Fibroblast of skin of scalp (primary cell): ENCODE results near the gene PARL. TPM values are rescaled to one million over a fixed set of nuclear protein-coding genes. Genes with fewer than 3 reads are reported as not detected.

Source experiments
- DNase-seq: peaks from one replicate; pipeline ENCODE4 v3.0.0-alpha.2; 2013
- polyA plus RNA-seq, 2 experiments: library from polyadenylated mRNA; unstranded; fragments of 120-200 nt; gene quantifications; one replicate each; pipeline ENCODE4 v1.2.1, GENCODE V29; 2013; ENCODE audit not compliant: insufficient read length in 2 of 2

The PARL gene, protein sequence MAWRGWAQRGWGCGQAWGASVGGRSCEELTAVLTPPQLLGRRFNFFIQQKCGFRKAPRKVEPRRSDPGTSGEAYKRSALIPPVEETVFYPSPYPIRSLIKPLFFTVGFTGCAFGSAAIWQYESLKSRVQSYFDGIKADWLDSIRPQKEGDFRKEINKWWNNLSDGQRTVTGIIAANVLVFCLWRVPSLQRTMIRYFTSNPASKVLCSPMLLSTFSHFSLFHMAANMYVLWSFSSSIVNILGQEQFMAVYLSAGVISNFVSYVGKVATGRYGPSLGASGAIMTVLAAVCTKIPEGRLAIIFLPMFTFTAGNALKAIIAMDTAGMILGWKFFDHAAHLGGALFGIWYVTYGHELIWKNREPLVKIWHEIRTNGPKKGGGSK
- 46.5 TPM for polyA plus RNA-seq (2013, experiment 1 of 2; ENCODE audit: insufficient read length)
- polyA plus RNA-seq (2013, experiment 2 of 2; ENCODE audit: insufficient read length), result 44.0 TPM

DNA sequence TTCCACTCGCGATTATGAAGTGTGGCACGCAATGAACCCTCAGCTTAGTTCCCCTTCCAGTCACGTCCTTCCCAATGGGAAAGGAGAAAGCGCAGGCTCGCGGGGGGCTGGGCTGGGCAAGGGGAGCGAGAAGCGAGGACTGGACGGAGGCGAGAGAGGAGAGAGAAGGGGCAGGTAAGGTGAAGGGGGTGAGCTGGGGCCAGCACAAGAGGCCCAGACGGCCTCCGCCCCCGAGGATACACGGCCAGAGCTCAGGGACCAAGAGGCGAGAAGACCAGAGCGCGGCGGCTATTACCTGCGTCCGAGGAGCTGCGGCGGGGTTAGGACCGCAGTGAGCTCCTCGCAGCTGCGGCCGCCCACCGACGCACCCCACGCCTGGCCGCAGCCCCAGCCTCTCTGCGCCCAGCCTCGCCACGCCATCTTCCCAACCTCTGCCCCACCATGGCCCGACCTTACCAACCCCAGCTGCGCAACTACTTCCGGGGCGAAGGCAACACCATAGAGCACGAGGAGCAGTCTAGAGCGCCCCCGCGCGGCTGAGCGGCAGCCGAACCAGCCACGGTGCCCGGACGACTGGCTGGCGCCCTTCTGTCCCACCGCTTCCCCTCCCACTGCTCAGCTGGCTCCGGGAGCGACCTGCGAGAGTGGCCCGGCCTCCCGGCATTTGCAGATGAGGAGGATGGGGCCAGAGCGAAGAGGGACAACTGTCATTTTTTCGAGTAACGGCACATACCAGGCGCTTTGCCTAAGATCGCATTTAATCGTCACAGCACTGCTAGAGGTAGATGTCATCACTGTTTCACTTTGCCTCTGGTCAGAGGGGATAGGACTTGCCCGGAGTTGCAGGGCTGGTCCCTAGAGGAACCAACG, at the start of gene PARL:
Gene PARL, minus strand, starts transcription at position 454 of the 870 bp plus-strand sequence. Its CDS starts 34 bp downstream, at position 420.
- DNase-seq, result peak; percentile 92

DNA sequence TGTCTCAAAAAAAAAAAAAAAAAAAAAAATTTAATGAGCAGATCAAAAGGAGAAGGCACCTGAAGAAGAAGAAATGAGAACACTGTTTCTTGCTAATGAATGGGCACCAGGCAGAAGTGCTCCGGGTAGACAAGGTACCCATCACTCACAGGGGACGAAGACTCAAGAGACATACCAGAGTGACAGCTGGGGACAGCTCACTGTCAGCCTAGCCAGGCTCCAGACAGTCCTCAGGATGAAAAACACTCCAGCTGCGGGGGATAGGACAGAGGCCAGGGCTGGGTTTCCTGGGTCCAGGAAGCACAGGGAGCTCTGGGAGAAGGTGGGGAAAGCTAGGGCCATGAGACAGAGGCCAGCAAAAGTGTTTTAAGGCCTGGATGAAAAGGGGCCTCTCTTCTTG, 48.5 kb upstream of the PARL start:
- no peak for DNase-seq

DNA sequence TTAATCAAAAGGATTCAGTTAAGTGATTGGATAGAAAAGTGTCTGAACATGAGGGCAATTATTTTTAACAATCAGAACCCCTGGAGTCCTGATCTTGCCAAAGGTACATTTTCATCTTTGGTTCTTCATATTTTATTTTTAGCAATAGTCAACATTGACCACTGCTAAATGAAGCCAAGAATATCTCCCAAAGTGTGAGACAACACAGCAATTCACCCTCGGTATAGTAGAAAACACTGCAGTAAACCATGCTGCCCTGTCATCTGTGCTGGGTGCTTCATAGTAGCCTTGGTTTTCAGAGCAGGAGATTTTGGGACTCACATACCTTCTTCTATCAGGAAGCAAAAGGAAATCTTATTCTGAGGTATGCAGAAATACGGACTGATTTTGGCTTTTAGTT, 47.2 kb upstream of the PARL start:
- no peak for DNase-seq

DNA sequence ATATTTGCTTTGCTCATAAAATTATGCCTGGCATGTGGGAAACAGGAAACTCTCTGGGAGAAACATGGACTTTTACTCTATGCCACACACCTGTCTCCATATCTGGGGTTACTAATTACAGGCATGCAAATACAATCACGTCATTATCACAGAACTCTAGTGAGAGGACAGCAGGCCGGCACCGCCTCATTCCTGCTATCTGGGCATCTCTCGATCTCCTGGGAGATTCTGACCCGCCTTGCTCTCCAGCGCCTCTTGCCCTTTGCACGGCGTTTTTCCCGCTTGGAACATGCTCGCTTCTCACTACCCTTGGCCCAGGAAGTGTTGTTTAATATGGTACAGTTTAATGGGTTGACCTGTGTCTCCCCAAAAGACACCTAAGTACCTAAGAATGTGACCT, 45.4 kb upstream of the PARL start:
- no peak for DNase-seq

DNA sequence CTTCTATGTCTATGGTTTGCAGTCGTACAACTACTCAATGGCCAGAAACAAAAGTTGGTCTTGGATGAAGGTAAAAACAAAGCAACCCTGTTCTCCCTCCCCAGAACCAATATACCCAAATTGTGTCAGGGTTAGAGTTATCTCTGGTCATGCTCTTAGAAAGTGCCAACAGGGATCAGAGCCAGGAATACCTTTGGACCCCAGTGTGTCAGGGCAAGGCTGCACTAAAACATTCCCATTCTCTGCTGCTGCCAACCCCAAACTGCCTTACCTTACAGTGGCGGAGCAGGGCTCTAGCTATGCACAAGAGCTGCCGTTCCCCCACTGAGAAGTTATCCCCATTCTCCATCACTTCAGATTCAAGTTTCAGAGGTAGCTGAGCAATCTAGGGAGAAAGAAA, 42.4 kb upstream of the PARL start:
- no peak for DNase-seq

DNA sequence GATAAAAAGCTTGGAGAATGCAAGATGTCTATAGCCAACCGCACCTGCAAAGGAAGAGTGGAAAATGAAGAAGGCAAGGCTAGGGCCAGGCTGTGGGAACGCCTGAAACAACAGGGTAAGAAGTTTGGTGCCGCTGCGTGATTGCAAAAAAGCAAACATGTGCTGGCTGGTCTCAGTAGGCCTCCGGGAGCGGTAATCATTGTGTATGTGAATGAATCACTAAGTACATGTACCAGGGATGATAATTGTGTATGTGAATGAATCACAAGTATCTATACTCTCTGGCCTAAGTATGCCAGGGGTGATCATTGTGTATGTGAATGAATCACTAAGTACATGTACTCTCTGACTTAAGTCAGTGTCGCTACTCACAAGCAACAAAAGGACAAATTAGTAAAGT, 40.3 kb upstream of the PARL start:
- no peak for DNase-seq

DNA sequence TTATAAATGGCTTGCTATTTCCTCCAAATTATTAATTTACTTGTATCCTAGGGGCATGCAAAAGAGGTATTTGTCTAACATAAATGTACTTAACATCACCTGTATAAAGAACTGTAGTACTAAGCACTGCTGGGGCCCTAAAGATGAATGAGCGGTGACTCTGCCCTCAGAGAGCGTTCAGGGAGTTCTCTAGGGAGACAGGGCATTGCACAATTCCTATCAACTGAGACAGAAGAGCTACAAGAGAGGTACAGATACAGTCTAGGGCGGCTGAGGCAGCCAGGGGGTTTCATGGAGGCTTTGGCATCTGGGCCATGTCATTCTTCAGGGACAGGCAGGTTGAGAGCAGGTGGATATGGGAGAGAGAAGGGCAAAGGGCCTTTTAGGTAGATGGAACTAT, 39.9 kb upstream of the PARL start:
- no peak for DNase-seq

DNA sequence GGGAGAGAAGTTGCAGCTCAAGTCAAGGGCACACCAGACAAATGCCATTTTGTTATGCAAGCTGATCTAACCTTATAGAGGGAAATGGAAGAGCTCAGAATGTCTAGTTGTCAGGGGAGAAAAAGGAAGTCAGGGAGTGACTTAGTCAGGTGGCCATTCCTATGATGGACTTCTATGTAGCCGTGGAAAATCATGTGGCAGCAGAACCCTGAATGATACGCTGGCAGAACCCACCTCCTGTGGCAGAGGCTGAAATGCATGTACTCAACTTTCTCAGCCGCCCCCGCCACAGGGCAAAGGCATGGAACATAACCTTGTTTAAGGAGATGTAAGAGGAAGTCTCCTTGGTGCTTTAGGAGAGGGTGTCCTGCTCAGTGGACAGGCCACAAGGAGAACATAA, 37.7 kb upstream of the PARL start:
- no peak for DNase-seq

DNA sequence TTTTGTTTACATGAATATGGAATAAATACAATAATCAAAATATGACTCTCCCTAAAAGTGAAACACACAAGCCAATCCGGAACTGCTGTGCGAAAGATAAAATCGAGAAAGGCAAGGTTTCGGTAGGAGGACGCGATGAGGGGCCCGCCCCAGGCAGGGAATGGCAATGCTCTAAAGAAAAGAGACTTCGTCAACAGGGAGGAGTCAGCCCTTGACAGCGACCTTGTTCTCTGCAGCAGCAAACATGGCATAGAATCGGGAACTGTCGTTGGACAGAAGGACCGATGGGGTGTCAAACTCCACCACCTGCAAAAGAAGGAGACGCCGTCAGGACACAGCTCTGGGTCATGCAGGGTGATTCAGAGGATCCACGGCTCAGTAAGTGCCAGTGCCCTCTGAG, 36.4 kb upstream of the PARL start:
- no peak for DNase-seq

DNA sequence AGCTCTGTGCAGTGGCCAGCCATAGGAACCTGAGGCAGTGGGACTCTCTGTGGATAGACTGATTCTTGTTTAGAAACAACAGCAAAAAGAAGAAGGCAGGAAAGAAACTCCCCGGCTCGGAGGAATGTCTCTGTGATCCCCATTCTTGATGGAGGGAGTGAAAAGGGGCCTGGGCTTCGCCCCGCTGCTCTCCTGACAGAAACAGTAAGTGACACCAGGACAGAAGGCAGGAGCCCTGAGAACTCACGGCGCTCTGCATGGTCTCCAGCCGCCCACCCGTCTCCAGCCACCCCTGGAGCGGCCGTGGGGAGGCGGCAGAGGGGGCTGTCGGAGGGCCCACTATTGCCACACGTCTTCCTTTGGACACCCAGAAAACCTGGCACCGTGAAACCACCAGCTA, 35.7 kb upstream of the PARL start:
- DNase-seq, result no peak

DNA sequence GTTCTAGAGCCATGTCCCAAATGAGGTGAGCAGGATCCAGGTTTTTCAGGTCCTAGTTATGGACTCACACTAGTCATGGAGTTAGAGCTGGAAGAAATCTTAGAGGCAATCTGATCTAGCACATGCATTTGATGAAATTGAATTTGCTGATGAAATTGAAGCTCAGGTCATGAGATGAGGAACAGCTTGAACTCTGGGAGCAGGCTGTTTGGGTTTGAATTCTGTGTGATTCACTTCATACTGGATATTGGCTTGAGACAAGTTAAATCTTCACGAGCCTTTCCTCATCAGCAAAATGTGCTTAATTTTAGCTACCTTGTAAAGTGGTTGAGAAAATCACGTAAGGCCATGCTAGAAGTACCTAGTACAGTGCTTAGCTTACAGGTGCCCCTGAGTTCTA, 33.5 kb upstream of the PARL start:
- no peak for DNase-seq

DNA sequence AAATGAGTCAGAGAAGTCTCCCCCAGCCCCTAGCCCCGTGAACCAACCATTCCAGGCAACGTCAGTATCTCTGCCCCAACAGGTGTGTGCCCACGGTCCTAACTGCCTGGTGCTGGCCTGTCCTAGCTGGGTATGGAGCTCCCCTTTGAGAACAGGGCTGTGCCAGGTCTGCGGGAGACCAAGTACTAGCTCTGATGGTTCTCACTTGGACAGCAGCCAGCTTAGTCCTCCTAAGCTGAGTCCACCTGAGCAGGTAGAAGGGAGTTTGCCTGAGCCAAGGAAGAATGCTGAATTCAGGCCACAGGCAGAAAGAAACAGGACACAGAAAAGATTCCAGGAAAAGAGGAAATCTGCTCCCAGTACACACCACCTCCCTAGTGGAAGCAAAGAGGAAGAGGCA, 33.1 kb upstream of the PARL start:
- no peak for DNase-seq

DNA sequence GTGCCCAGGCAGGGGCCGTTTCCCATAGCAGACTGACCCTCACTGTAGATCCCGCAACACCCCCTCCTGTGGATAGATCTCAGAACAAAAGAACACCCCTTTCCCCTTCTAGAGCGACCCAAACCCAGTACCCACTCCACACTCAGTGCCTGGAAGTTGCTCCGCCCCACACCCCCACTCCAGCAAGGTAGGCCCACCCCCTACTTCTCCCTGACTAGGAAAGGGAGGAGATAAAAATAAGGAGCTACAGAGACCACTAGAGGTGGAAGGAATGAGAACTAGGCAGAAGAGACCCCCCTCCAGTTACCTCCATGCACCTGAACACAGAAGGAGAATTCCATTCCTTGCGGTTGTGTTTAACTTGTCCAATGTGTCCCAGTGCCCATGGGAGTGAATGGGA, 30.2 kb upstream of the PARL start:
- no peak for DNase-seq

DNA sequence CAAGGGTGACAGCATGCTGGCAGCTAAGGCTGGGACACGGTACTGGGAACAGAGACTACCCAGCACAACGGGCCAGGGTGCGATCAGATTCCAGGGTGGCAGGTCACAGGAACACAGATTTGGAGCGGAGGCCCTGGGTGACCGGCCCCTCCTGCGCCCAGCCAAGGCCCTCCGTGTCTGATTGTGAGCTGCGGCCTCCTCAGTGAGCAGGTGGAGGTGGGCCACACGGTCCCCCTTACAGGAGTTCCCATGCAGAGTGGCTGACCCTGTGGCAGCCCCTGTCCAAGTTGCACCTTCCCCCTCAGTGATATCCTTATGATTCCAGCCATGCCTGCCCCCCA, 28.9 kb upstream of the PARL start:
- no peak for DNase-seq

DNA sequence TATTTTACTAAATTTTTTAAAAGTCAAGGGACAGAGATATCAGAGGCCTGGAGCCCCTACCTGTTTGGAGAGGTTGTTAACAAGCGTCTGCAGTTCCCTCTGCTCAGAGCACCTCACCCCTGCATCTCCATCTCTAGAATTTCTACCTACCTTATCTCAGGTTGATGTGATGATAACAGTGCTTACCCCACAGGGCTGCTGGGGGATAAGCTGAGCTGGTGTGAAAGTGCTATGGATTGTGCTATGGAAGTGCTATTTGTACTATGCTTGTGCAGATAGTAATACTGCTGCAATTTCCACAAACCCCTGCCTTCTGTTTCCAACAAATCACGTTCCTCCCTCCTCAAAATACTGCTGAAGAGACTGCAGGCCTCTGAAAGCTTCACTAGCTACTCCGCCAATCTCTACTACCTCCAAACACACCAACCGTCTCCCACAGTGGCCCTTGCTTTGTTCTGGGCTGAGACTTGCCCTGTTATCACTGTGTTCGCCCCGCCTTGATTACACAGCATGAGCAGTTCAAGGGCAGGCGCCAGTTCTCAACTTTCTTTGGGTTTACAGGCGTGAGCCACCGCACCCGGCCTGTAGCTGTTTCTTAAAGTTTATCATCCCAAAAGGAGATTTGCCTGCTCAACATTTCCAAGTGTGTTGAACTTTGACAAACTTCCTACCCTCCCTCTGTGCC, 28.4 kb upstream of the PARL start:
- DNase-seq, result no peak

DNA sequence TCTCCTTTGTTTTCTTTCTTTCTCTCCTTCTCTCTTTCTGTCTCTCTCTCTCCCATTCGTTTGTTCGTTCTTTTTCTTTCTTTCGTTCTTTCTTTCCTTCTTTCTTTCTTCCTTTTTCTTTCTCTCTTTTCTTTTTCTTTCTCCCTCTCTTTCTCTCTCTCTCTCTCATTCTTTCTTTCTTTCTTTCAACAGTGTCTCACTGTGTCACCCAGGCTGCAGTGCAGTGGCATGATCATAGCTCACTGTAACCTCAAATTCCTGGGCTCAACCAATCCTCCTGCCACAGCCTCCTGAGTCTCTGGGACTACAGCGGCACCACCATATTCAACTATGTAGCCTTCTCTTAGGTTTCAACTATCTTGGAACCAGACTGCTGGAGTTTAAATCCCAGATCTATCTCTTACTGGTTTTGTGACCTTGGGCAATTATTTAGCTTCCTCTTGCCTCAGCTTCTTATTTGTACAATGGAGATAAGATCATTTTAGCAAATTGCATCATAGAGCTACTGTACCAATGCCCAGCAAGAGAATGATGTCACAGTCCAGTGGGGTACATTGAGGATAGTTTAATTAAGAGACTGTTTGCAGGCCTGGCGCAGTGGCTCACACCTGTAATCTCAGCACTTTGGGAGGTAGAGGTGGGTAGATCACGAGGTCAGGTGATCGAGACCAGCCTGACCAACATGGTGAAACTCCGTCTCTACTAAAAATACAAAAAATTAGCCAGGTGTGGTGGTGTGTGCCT, 27.3 kb upstream of the PARL start:
- no peak for DNase-seq

DNA sequence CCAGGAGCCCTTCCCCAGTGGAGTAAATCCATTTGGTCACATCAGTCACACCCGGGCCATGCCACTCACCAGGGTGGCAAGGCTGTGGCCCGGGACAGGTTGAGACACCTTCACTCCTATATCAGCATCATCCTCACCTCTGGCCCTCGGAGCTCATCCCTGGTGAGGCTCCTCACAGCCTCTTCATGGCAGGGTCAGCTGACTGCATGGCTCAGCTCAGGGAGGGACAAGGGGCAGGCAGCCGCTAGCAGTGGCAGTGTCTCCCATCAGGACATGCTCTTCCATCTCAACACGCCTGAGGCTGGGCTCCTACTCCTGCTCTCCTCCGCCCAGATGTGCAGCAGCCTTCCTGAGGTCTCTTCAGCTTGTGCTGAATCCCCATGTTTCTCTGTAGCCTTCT, 26.4 kb upstream of the PARL start:
- DNase-seq, result no peak

DNA sequence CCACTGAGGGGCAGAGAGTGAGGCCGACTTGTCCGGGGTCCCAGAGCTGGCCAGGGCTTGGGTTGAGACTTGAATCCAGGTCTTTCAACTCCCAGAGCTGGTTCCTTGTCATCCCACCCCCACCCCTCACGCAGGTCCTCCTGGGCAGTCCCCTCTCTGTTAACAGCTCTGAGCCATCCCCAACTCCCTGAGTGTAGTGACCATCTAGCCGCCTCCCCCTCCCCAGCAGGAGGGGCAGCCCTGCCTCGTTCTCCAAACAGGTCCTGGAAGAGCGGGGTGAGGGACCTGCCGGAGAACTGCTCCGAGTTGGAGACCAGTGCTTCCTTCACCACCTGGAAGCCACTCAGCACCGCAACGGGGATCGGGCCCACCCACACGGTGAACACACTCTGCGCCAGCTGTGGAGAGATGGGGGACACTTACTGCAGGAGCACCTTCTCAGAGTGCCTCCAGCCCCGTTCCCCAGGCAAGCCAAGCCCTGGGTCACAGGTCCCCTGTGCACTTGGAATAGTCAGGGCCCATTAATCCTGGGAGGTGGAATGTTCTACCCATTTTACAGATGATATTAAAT, 24.4 kb upstream of the PARL start:
- no peak for DNase-seq

DNA sequence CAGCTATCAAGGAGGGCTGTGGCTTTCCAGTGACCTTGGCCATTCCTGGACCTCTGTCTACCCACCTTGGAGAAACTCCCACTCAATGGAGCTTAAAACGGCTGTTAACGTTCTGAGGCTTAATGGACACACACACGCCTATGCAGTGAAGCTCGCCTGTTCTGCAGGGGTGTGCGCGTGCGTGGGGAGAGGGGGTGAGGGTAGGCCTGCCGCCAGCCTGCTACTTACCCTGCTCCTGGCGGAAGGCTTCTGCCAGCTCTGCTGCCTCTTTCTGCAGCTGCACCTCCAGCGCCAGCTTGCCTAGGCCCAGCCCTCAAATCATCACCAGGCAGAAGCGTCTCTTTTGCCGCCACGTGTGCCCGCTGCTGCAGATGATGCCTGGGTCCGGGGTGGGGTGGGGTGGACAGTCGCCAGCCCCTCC, 23.2 kb upstream of the PARL start:
- DNase-seq, result no peak

DNA sequence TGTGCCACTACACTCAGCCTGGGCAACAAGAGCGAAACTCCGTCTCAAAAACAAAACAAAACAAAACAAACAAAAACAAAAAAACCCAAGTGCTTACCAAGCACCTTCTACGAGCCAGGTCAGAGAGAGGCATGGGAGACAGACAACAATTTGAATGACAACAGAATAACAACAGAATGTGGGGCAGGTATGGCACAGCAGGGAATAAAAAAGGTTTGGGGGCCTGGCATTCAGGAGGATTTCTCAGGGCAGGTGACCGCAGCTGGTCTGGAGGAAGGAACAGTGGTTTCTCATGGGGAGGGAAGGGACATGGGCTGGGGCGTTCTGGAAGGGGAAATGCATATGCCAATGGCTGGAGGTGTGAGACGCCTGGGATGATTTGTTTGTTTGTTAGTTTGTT, 22.5 kb upstream of the PARL start:
- no peak for DNase-seq

DNA sequence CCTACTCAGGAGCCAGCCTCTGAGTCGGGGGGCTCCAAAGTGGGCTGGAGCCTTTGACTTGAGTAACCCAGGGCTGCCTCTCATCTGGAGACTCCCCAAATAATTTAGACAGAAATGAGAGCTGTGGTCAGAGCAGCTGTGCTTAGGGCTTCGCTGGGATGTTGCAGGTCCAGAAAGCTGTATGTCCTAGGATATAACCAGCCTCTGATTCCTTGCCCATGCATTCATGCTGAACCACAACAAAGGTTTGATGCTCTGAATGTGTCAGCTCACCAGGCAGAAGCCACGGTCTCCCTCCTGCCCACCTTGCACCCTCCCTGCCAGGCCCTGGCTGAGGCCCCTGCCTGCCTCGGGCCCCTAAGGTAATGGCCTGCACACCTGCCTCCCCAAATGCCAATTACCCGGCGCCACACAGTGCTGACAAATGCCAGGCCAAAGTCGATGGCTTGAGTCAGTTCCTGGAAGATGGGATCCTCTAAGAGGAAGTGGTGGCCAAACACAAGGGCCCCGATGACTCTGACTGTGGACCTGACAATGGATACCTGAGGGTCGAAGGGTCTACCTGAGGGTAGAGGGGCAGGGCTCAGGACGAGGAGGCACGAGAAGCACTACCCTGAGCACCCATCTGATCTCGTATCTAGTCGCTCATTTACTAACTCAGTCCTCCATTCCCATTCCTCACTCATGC, 21.7 kb upstream of the PARL start:
- no peak for DNase-seq
